ENCODE measurements around the gene FOXA2.

The FOXA2 gene

DNA sequence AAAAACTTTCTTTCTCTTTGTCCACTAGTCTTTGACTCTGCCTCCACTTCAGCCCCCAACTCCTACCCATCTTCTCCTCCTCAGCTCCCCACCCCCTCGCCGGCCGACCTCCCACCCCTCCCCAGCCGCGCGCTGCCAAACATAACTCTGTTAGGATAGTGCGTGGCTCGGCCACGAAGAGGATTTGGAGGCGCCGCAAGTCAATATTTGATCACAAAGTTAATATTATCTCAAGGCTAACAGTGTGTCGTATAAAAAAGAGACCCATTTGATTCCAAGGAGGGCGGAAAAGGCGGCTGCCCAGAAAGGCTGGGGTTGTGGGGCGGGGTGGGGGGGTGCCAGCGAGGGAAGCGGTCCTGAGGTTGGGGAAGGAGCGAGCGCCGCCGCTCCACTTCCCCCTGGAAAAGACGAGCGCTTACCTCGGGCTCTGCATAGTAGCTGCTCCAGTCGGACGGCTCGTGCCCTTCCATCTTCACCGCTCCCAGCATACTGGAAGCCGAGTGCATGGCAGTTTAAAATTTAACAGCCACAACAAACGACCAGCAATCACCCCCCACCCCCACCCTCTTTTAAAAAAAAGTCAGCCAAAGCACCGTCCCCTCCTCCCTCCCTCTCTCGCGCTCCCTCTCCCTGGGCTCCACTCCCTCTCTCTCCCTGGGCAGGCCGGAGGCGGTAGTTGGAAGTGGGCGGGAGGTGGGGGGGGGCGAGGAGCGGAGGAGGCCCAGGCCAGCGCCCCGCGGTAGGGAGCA, 425 bp downstream of the FOXA2 start:
- no peak for DNase-seq (ENCODE audit: low read depth in 3 of 3)

DNA sequence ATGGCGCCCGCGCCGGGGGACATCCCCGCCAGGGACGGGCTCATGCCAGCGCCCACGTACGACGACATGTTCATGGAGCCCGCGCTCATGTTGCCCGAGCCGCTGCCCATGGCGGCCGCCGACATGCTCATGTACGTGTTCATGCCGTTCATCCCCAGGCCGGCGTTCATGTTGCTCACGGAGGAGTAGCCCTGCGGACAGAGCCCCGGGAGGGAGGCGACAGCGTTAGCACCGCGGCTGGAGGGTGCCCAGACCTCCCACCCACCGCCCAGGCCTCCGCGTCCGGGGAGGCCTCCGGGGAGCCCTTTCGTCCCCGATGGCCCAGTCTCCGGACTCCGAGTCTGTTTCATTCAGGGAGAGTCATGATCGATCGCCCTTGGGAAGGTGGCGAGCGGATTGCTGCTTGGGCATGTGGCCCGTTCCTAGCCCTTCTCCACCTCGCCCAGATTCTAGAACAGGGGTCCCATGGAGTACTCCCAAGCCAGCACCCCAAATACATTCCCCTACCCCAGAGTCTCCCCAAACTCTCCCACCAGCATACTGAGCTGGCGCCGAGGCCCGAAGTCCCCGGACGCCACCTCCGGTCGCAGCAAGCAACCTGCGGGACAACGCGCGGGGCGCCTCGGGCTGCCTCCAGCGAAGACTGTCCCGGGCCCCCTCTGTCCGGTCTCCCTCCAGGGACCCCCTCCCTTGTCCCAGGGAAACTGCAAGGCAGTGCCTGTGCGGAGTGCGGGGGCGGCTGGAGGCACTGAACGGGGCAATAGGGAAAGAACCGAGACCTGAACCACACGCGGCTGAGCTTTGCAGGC, 1.2 kb downstream of the FOXA2 start:
- DNase-seq (ENCODE audit: low read depth in 3 of 3): no peak

DNA sequence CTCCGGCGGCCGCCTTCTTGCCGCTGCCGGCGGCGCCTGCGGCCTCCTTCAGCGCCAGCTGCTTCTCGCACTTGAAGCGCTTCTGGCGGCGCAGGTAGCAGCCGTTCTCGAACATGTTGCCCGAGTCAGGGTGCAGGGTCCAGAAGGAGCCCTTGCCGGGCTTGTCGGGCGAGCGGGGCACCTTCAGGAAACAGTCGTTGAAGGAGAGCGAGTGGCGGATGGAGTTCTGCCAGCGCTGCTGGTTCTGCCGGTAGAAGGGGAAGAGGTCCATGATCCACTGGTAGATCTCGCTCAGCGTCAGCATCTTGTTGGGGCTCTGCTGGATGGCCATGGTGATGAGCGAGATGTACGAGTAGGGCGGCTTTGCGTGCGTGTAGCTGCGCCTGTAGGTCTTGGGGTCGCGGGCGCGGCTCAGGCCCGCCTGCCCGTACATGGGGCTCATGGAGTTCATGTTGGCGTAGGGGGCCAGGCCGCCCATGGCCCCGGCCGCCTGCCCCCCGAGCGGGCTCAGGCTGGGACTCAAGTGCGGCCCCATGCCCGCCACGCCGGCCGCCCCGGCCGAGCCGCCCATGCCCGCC, 1.9 kb downstream of the FOXA2 start:
- no peak for DNase-seq (ENCODE audit: low read depth in 3 of 3)

DNA sequence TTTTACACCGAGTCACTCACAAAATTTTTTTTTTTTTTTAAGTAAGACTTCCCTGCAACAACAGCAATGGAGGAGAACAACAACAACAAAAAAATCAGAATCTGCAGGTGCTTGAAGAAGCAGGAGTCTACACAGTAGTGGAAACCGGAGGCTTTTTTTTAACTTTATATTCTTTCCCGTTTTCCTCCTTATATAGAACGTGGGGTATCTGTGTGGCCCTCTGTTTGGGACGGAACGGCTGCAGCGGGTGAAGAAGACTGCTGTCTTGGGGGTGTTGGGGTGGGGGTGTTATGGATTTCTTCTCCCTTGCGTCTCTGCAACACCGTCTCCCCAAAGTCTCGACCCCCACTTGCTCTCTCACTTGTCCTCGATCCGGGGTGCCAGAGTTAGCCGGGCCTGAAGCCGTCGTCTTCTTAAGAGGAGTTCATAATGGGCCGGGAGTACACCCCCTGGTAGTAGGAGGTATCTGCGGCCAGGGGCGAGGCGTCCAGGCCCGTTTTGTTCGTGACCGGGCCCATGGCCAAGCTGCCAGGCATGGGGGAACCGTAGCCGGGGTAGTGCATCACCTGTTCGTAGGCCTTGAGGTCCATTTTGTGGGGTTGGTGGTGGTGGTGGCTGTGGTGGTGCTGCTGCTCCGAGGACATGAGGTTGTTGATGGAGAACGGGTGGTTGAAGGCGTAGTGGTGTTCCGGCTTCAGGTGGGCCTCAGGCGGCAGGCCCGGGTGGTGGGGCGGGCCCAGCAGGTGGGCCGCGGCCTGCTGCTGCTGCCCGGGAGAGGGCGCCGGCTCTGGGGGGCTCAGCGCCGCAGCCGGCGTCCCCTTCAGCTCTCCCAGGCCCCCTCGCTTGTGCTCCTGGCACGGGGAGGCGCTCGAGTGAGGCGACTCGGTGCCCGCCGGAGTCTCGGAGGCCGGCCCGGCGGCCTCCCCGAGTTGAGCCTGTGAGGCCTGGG, 2.7 kb downstream of the FOXA2 start:
- no peak for DNase-seq (ENCODE audit: low read depth in 3 of 3)

DNA sequence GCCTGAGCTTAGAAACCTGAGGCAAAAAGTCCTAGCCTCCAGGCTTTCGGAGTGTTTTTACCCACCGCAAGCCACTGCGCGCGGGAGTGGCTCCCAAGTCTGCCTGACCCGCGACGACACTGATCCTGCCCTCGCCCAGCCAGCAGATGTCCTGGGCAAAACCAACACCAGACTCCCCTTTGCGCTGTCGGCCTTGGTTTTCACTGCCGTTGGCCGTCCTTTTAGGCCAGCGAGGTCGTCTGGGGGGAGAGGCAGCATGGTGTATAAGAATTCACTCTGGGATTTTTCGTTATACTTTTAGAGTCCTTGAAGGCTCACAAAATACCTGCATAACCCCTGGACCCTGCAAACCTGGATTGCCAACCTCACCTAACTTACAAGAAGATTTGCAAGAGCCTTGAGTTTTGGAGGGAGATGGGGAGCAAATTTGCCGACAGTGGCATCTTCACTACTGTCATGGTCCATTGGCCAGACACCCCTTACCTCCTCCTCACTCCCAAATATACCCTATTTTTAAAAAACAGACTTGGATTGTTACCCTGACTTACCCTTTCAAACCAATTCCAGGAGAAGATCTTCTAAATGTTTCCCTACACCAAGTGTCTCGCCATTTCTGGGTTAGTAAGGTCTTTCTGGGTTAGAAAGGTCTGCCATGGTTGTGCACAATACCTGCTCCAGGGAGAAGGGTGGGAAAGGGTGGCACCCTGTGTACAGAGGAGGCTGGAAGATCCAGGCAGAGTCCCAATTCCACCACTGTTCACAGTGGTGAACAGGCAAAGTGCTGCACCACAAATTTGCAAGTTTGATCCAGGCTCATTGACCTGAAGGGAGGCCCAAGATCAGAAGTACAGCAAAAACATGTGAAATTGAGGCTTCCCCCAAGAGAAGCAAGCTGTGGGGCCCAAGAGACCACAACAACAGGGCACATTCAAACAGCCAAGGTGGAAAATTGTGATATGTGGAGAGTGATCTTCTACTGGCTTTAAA, 4.4 kb downstream of the FOXA2 start:
- DNase-seq (ENCODE audit: low read depth in 3 of 3): no peak

DNA sequence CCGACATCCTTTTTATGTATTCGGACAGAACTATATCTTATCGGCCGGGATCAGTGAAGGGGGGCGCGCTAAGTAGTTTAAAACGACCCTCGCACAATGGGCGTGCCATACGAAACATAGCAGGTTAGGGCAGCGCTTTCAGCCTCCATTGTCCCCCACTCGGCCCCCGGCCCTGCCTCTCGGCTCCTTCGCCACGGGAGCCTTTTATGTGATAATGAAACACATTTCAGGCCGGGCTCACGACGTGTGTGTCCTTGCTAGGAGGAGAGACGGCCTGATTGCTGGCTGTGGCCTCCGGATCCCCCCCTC, 5.3 kb downstream of the FOXA2 start:
- no peak for DNase-seq (ENCODE audit: low read depth in 3 of 3)

DNA sequence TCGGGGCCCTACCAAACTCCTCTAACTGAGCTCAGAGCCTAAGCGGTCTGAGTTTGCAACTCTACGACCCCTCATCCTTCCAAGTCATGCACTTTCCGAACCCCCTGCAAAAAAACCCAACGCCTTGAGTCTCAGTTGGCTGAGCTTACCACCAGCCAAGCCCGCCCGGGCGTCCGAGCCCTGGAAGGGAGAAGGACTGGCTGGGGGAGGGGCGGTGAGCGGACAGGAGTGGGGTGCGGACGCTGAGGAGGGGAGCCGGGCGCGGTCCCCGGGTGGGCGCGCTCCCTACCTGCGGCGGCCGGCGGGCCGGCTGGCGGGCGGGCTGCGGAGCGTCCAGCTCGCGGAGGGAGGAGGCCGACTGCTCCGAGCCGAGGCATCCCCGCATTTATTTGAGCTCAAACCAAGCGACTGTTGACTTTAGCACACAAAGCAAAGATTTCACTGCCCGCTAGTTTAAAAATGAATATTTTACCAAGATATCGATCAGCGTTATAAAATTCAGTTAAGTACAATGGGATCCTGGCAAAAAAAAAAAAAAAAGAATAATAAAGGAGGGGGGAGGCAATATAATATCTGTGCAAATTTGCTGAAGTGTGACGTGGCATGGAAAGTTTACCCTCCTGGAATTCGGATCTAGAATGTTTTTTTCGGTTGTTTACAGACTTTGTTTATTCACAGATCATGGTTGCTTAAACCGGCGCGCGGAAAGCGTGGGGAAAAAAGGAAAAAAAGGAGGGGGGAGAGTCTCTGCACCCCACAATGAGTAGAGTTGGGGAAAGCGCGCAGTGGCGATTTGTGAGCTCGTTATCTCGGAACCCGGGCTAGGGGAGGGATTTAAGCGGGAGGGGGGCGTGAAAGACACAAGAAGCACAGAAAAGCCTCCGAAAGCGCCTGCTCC, 5.9 kb downstream of the FOXA2 start:
- no peak for DNase-seq (ENCODE audit: low read depth in 3 of 3)

DNA sequence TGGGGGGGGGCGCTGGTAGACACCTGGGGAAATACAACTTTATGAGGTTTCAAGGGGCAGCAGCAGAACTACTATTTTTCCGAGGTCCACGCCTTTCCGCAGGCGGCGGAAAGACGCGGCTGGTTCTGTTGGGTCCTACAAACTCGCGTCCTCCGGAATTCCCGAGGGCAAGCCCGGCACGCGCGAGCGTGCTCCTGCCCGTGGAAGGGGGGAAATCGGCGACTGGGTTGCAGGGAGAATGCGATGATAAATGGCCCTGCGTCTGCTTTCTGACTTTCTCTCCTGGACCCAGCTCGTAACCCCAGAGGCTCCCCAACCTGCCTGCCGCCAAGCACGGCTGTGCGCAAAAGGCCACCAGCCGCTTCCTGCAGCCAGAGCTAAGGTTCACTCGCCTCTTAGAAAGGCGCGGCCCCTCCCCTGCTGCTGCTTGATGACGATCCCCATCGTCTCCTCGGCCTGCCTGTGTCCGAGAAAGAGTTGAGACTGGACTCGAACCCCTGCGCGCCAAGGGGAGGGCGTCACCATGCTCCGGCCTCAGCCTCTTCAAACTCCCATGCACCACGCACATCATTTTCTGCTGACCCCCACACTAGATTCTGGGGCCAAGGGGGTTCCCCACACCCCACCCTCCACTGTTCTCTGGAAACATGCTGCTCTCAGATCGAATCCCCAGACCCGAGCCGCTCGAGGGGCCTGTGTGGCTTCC, 6.7 kb downstream of the FOXA2 start:
- no peak for DNase-seq (ENCODE audit: low read depth in 3 of 3)

DNA sequence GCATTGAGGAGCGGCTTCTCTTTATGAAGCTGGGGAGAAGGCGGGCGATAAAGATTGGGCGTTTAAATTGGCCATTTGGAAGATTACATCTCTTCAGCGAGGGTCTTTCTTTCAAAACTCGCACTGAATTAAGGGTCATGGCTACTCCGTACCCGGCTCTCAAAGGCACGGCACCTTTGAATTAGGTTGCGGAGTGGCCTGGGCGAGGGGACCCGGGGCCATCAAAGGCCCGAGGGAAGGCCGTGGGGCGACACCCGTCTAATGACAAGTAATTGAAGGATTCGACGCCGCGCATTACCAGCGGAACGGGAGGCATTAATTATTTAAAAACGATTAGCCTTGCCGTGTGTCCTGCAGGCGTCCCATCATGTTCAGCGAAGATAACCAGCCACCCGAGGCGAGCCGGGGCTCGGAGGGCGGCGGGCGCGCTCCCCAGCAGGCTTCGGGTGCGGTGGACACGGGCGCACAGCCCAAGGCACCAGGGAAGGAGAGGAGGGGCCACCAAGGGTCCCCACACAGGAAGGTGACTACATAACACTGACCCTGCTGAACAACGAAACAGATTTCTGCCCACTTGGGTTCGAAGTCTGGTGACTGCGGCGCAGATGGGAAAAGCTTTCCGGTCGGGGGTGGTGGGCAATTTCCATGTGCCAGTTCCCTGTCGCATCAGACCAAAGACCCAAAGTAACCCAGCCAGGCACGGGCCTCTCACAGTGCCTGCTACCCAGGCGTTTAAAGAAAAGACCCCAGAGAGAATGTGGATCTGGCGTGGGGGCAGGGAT, 7.4 kb downstream of the FOXA2 start:
- DNase-seq (ENCODE audit: low read depth in 3 of 3): no peak

DNA sequence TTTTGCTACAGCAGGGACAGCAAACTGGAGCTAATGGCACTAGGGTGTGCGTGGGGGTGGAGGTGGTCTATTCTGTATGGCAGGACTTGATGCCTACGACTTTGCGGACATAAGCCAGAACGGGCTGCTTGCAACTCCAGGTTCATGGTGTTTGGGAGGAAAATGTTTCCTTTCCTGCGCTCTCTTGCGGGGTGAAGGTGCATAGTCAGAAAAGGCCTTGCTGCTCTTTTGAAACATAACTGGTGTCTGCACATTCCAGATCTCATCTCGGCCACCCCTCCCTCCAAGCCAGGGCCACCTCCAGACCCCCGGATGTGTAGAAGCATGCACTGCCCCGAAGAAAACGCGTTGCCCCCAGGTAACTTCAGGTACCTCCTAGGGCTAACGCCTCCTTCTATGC, 8.1 kb downstream of the FOXA2 start:
- no peak for DNase-seq (ENCODE audit: low read depth in 3 of 3)

DNA sequence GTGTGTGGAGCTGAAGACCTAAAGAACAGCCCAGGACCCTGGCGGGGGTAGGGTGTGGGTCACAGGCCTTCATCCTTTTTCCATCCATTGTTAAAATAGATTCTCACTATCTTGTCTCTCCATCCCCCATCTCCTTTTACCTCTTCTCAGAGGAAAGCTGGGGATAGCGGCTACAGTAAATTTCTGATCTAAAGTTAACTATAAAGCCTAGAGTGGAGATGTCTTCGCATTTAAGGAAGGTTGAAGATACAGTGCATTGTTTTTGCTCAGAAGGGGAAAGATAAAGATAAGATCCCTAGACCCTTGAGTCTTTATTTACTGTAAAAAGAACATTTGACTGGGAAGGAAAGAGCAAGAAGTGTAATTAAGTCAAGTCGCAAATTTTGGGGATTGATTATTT, 8.6 kb downstream of the FOXA2 start:
- no peak for DNase-seq (ENCODE audit: low read depth in 3 of 3)

DNA sequence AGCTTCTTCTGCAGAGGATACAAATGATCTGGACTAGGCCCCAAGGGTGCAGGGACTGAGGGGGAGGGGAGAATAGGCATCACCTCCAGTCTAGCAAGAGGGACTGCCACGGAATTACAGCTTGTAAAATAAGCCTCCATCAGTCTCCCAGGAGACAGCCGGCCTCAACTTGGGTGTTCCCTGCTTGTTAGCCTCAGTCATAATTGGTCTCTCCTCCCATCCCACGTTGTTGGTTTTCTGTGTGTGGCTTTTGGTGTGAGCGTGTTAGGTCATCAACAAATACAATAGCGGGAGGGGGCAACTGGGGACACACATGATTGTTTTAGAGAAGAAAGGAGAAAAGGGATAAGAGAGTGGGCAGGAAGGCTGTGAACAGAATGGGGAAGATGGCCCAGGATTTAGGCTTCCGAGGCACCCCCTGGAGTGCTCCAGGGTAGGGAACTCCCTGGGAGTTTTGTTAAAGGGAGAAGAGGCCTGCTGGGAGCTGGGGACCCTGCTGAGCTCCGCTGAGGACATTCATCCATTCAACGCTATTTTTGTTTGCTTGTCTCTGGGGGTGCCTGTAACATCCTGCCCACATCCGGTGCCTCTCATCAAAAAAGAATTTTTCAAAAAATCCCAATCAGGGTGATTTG, 9.2 kb downstream of the FOXA2 start:
- DNase-seq (ENCODE audit: low read depth in 3 of 3): no peak

DNA sequence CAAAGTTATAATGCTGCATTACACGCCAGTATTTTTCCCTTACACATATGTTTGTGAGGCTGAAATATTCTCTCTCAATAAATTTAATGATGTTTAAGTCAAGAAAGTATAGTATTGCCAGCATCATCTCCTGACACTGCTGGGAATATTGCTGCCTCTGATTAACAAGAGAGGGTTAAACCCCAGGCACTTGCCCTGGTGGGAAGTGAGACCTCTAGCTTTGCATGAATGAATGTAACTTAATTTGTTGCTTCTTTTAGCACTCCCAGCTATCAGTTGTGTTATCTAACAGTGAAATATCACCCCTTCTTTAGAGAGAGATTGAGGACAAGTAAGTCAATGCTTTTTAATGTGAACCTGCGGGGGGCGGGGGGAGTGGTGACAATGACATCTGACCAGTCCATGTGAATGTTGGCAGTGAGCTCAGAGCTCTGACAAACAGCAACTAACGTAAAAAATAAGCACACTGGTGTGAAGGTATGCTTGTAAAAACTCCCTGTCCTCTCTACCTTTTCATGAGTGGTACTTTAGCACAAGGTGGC, 9.8 kb downstream of the FOXA2 start:
- DNase-seq (ENCODE audit: low read depth in 3 of 3): no peak

DNA sequence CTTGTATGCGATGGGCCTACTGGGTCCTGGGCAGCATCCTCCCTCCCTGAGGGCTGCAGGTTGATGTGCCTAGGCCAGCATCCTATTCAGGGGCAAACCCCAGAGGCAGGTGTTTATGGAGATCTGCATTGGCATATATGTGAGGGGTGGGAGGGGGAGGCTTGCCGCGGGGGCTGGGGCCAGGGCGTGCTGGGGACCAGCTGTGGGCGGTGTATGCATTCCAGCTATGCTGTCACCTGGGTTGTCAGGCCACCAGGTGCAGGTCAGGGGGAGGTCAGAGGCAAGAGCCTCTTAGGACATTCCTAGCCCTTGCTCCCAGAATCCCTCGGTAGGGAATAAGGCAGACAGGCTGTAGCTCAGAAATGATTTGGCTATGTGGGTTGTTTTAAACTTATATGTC, 11.9 kb downstream of the FOXA2 start:
- DNase-seq (ENCODE audit: low read depth in 3 of 3): no peak

DNA sequence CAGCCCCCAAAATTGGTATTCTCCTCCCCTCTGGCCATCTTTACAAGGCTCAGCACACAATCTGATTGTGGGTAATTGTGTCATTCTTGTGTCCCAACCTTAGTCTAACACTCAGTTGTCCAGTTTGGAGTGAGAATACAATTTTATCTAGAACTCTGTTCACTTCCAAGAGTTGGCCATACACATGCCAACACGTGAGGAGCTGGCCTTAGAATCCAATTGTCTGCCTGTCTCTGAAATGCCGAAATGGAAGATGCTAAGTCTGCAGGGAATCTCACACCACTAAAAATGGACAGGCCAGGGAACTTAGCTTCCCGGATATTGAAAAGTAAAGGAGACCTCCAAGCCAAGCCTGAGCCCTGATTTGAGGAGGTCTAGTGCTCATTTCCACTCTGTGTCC, 12.3 kb downstream of the FOXA2 start:
- DNase-seq (ENCODE audit: low read depth in 3 of 3): no peak

DNA sequence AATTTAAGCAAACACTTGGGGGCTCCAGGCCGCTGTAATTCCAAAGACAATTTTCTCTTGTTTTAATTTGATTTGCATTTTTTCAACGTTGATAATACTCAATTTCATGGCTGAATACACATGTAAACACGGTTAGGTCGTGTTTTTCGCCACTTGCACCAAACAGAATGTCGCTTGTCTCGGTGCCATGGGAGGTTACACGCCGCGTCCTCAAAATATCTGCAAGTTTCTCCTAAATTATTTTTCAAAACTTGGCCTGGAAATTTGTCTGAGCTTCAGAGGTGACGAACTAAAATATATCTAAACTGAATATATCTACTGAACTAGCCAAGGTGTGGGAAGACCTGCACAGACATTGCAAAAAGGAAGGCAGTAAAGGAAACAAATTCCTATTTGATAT, 15.0 kb downstream of the FOXA2 start:
- no peak for DNase-seq (ENCODE audit: low read depth in 3 of 3)

DNA sequence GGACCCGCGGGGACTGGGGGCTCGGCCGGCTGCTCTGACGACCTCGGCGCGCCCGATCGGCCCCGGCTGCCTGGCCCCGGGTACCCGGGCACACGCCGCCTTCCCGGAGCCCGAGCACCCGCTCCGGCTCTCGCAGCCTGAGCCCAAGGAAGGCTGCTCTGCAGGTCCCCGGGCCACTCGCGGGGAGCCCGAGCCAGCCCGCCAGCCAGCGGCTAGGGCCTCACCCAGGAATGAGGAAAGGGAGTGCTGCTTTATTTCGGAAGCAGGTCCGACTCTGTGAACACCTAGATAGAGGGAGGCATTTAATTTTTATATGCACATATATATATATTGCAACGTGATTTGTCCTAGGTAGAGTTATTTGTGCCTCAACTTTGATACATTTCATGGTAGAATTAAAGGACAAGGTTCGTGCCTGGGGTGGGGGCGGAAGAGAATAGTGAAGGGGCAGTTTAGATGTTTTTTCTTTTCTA, 15.5 kb downstream of the FOXA2 start:
- no peak for DNase-seq (ENCODE audit: low read depth in 3 of 3)

Measured in stimulated activated CD4-positive, alpha-beta T cell treated with anti-CD3 and anti-CD28 coated beads, TNF-alpha, amount 100 ng/mL, for 48 hours (primary cell).